K562 (cell line): ENCODE data around the gene CHPF. TPM values are rescaled to one million over a fixed set of nuclear protein-coding genes. Genes with fewer than 3 reads are reported as not detected.

Experiments used
- ATAC-seq: fragments of 200-7000 bp; cut with Tn5 transposase; 3 replicates; pipeline ENCODE4 v1.9.1; 2020; ENCODE audit warnings: moderate library complexity
- BruUV-seq: library from RNA; stranded (reverse); fragments of 400-500 nt; replicated peaks from 2 replicates; lab custom pipeline; 2021; lab: Mats Ljungman, UMichigan
- CTCF ChIA-PET: fragments of 300-600 bp; formaldehyde crosslinking; extraction: SDS; loops from one replicate; lab custom pipeline; 2021; ENCODE audit warnings: low intra/inter-chr PET ratio; lab: Yijun Ruan, JAX
- POLR2A ChIA-PET: fragments of 300-600, 350-650 bp; sonication (Branson Sonifier 250); formaldehyde crosslinking; extraction: SDS; loops from one replicate; lab custom pipeline; 2021; ENCODE audit warnings: antibody characterized with exemption, inconsistent platforms; lab: Yijun Ruan, JAX
- DNase-seq, 4 experiments: peaks; one replicate each; pipeline versions ENCODE4 v3.0.0 to v3.0.0-alpha.2; 2011 to 2018; ENCODE audit warnings: low spot score in 3 of 4, mixed read lengths in 3 of 4; ENCODE audit errors: extremely low read depth in 1 of 4
- FAIRE-seq: peaks from 2 replicates; lab custom pipeline; 2011; peaks lifted over from hg19 to GRCh38; lab: Jason Lieb, UNC
- H2AFZ ChIP-seq: 2 replicates; pipeline ENCODE4 v1.6.0; 2011; ENCODE audit warnings: low read depth, low read length, control low read depth, inconsistent platforms
- H3K27ac ChIP-seq: fragments of 200-600 bp; 3 replicates; pipeline ENCODE4 v1.8.0; 2011; ENCODE audit warnings: low read depth, mild to moderate bottlenecking, control low read depth, inconsistent platforms, low read length, moderate library complexity, mixed read lengths; ENCODE audit errors: extremely low read depth
- H3K27me3 ChIP-seq, 2 experiments: fragments of 300-600 bp in 1 of 2; 2 replicates in 1 of 2; 3 replicates in 1 of 2; pipeline versions ENCODE4 v1.6.0 to v1.8.0; 2011; ENCODE audit warnings: inconsistent platforms in 2 of 2, low read length in 2 of 2, mild to moderate bottlenecking in 1 of 2, mixed read lengths in 1 of 2, moderate library complexity in 1 of 2; ENCODE audit not compliant: control insufficient read depth in 2 of 2, insufficient read depth in 2 of 2
- H3K36me3 ChIP-seq: fragments of 300-600 bp; 3 replicates; pipeline ENCODE4 v1.8.0; 2011; ENCODE audit warnings: mild to moderate bottlenecking, low read length, inconsistent platforms; ENCODE audit not compliant: control insufficient read depth, insufficient read depth
- H3K4me1 ChIP-seq, 2 experiments: fragments of 200-600 bp in 1 of 2; replicated peaks in 1 of 2; 2 replicates in 1 of 2; 3 replicates in 1 of 2; pipeline versions ENCODE4 v1.5.1 to v1.8.0; 2011; ENCODE audit warnings: inconsistent platforms in 2 of 2, low read length in 2 of 2, mild to moderate bottlenecking in 1 of 2, mixed read lengths in 1 of 2, moderate library complexity in 1 of 2; ENCODE audit not compliant: control insufficient read depth in 2 of 2, insufficient read depth in 2 of 2
- H3K4me2 ChIP-seq: 2 replicates; pipeline ENCODE4 v1.6.1; 2011; ENCODE audit warnings: low read length, control low read depth, inconsistent platforms, mixed read lengths; ENCODE audit not compliant: insufficient read depth
- H3K4me3 ChIP-seq: fragments of 200-600 bp; sonication (generic), shearing (Covaris generic); 2 replicates; pipeline ENCODE4 v1.5.1; 2016; ENCODE audit warnings: control low read depth, inconsistent platforms
- H3K79me2 ChIP-seq: fragments of 200-600 bp; 3 replicates; pipeline ENCODE4 v1.8.0; 2011; ENCODE audit warnings: low read length, inconsistent platforms; ENCODE audit not compliant: control insufficient read depth, insufficient read depth
- H3K9ac ChIP-seq, 2 experiments: 2 replicates each; pipeline versions ENCODE4 v1.6.0 to v1.6.1; 2011; ENCODE audit warnings: low read depth in 2 of 2, low read length in 2 of 2, control low read depth in 1 of 2, inconsistent platforms in 1 of 2, mild to moderate bottlenecking in 1 of 2, mixed read lengths in 1 of 2; ENCODE audit not compliant: insufficient read depth in 1 of 2
- H3K9me1 ChIP-seq: one replicate; pipeline ENCODE4 v1.6.0; 2011; ENCODE audit warnings: inconsistent platforms, mild to moderate bottlenecking, low read length, moderate library complexity; ENCODE audit not compliant: control insufficient read depth, insufficient read depth
- H3K9me3 ChIP-seq: replicated peaks from 2 replicates; pipeline ENCODE4 v1.5.1; 2011; ENCODE audit warnings: low read depth, low read length, inconsistent platforms; ENCODE audit not compliant: control insufficient read depth, insufficient read depth
- H4K20me1 ChIP-seq: replicated peaks from 2 replicates; pipeline ENCODE4 v1.6.1; 2011; ENCODE audit warnings: low read length, inconsistent platforms, mixed read lengths; ENCODE audit not compliant: control insufficient read depth, insufficient read depth
- ETV1 ChIP-seq: fragments of 450-650 bp; conservative IDR thresholded peaks from 2 replicates; pipeline ENCODE4 v1.6.1; 2016; ENCODE audit warnings: missing genetic modification characterization, control low read depth, low read depth, missing compliant biosample characterization
- FOXA3 ChIP-seq, 2 experiments: fragments of 450-650 bp in 1 of 2; sonication (generic) in 1 of 2; formaldehyde crosslinking; IDR thresholded peaks in 1 of 2; conservative IDR thresholded peaks in 1 of 2; 2 replicates each; pipeline versions ENCODE4 v1.4.0 to v1.8.0; 2020 to 2022; ENCODE audit warnings: mild to moderate bottlenecking in 2 of 2, missing genetic modification reagents in 1 of 2
- MAZ ChIP-seq, 2 experiments: fragments of 450-650 bp in 1 of 2; sonication (generic) in 1 of 2; formaldehyde crosslinking; IDR thresholded peaks in 1 of 2; conservative IDR thresholded peaks in 1 of 2; 2 replicates each; pipeline versions ENCODE4 v1.4.0 to v1.5.0; 2020; ENCODE audit warnings: mild to moderate bottlenecking in 1 of 2, missing genetic modification reagents in 1 of 2
- RBM25 ChIP-seq: fragments of 200-400 bp; formaldehyde crosslinking; IDR thresholded peaks from 2 replicates; pipeline ENCODE4 v1.6.1; 2018; ENCODE audit warnings: low read length, low read depth, moderate library complexity; ENCODE audit not compliant: severe bottlenecking
- TCFL5 ChIP-seq: fragments of 250-450 bp; sonication (Bioruptor Pico); conservative IDR thresholded peaks from 2 replicates; pipeline ENCODE4 v1.6.1; 2021; ENCODE audit warnings: mild to moderate bottlenecking, moderate library complexity, matching md5 sums
- ZNF12 ChIP-seq: sonication (generic); formaldehyde crosslinking; IDR thresholded peaks from 2 replicates; pipeline ENCODE4 v1.4.0; 2020; ENCODE audit warnings: mild to moderate bottlenecking, missing genetic modification reagents
- ZNF311 ChIP-seq: fragments of 250-450 bp; sonication (Bioruptor Pico); IDR thresholded peaks from 2 replicates; pipeline ENCODE4 v1.4.0; 2020; ENCODE audit warnings: mild to moderate bottlenecking, moderate library complexity
- ZNF79 ChIP-seq: fragments of 250-450 bp; sonication (Bioruptor Pico); IDR thresholded peaks from 2 replicates; pipeline ENCODE4 v1.4.0; 2020; ENCODE audit warnings: low read depth, mild to moderate bottlenecking, moderate library complexity
- WGBS: fragments of 100-300 bp; shearing (Covaris generic); methylation state at CpG from one replicate; pipeline ENCODE4 v1.1.6; 2016; ENCODE audit warnings: low coverage, mixed read lengths; ENCODE audit not compliant: insufficient coverage; ENCODE audit errors: missing lambda C conversion rate; 5-methylcytosine and 5-hydroxymethylcytosine counted together
- in situ Hi-C: fragments of 300-500 bp; cut with MboI; formaldehyde crosslinking; loops from 4 replicates; pipeline ENCODE4 v1.15.0; 2018; ENCODE audit warnings: inconsistent platforms, mixed read lengths
- intact Hi-C: fragments of 100-400 bp; cut with micrococcal nuclease; formaldehyde crosslinking; loops from 2 replicates; pipeline ENCODE4 v1.14.2; 2022
- polyA plus RNA-seq, 8 experiments: library from polyadenylated mRNA; depleted of rRNA in 4 of 8; stranded (reverse) in 5 of 8; unstranded in 3 of 8; fragments of >200 nt; fragmentation: Nextera tagmentation in 2 of 8; fragmentation: Illumina TruSeq in 1 of 8; extraction: Ambion mirVana in 2 of 8; extraction: Trizol in 1 of 8; gene quantifications; 2 replicates each; pipeline versions ENCODE4 v1.2.1 to v1.2.3, GENCODE V29; 2011 to 2014; ENCODE audit warnings: inconsistent platforms in 1 of 8, missing spikeins in 1 of 8
- total RNA-seq, 7 experiments: library from RNA; depleted of rRNA in 6 of 7; stranded (reverse); fragments of >200 nt in 6 of 7; fragmentation: Illumina TruSeq in 2 of 7; extraction: Trizol in 2 of 7; gene quantifications; 2 replicates each; pipeline versions ENCODE4 v1.2.1 to v1.2.3, GENCODE V29; 2011 to 2021; ENCODE audit warnings: low replicate concordance in 1 of 7
- TF ChIP-seq, protein P1 (sequence below): fragments of 450-650 bp; formaldehyde crosslinking; IDR thresholded peaks from 2 replicates; pipeline ENCODE4 v1.4.0; 2020; ENCODE audit warnings: mild to moderate bottlenecking

CHPF gene
- total and polyA plus RNA-seq, 9 of the 15 experiments (the other 6 are each of a cell fraction or from before 2014, with no cell fraction given), result 0.15 to 57.2 (median 7.9) TPM

- no peak for TF ChIP-seq RBM25
- TF ChIP-seq ZNF311 (CRISPR knock-in tag), result no peak
- TF ChIP-seq, all 486 proteins: peak for 0
Measured at GRCh38 chr2:219593154-219593553, 49.5 kb upstream of the CHPF start (continued).

DNA sequence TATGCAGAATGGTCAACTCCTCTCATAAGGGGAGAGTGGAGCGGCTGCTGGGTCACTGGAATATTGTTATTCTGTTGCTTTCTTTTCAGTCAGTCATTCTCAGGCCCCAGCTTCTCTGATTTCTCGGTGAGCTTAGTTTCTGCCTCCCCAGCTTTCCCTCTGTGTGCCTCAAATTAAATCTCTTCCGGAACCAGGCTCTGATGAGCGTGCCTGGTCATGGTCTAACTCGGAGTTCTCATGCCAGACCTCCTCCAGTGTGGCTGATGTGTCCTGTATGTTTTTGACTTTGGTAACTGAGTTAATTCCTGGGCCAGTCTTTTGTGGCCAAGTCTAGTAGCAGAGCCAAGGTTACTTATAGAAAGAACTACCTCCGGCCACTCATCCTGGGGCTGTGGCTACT lies 49.1 kb upstream of the CHPF start:
- in situ Hi-C loops (no loop called here), intact Hi-C loops (no loop called here)
- no peaks in the 10 kb centered on the region for H3K9me1 ChIP-seq
- no peaks in the 10 kb centered on the region for H3K36me3 ChIP-seq
- CTCF ChIA-PET, result interaction anchor here (0.7 kb wide), 1 partner anchor 143 kb away, joined by 4 read pairs; no protein-coding TSS in a partner anchor
- peak overlapping the region; percentile 17; the same call in 1 of the 2 replicates for H2AFZ ChIP-seq
- H3K9ac ChIP-seq, result no peak overlapping the region
- no peaks in the 10 kb centered on the region for H3K27me3 ChIP-seq
- H3K4me2 ChIP-seq, result no peak overlapping the region
- peaks cover 9 to 20% of the 10 kb centered on the region in 2 experiments for H3K4me1 ChIP-seq
- H3K27ac ChIP-seq, result no peak overlapping the region
- H3K9me3 ChIP-seq, result no peaks in the 10 kb centered on the region
- DNase-seq (no peak), FAIRE-seq (no peak), ATAC-seq (no peak)
- BruUV-seq, result no TSS peak
- H3K4me3 ChIP-seq, result no peak overlapping the region
- WGBS, result 83% methylated on average over 6 of the region's 6 CpGs
- peaks cover 10% of the 10 kb centered on the region for H3K79me2 ChIP-seq
- H4K20me1 ChIP-seq, result no peaks in the 10 kb centered on the region
- POLR2A ChIA-PET, result no interaction called here
- TF ChIP-seq, protein P1, sequence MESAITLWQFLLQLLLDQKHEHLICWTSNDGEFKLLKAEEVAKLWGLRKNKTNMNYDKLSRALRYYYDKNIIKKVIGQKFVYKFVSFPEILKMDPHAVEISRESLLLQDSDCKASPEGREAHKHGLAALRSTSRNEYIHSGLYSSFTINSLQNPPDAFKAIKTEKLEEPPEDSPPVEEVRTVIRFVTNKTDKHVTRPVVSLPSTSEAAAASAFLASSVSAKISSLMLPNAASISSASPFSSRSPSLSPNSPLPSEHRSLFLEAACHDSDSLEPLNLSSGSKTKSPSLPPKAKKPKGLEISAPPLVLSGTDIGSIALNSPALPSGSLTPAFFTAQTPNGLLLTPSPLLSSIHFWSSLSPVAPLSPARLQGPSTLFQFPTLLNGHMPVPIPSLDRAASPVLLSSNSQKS (CRISPR knock-in tag), result no peak
- no peak for TF ChIP-seq ZNF79 (CRISPR knock-in tag)
- TF ChIP-seq ZNF12 (CRISPR knock-in tag), result no peak
- TF ChIP-seq ETV1, result no peak
- no peak for TF ChIP-seq FOXA3 (CRISPR knock-in tag; conservative IDR thresholded peaks at IDR 0.05 in 1 of 2, IDR thresholded peaks at IDR 0.05 in 1 of 2)
- no peak for TF ChIP-seq TCFL5 (CRISPR knock-in tag)
- no peak for TF ChIP-seq MAZ (CRISPR knock-in tag; conservative IDR thresholded peaks at IDR 0.05 in 1 of 2, IDR thresholded peaks at IDR 0.05 in 1 of 2)
